Brain pericyte (primary cell): ENCODE data around the gene RSRC1.
A peak's percentile ranks its signal among the peaks of the same experiment; 100 is the strongest.
"Not testable (repeated sequence)": the region's sequence is repeated elsewhere in the genome, so short reads cannot be mapped to it uniquely, and the experiment has no call there.

Experiments
- DNase-seq: peaks from one replicate; pipeline ENCODE4 v3.0.0-alpha.2; 2012; ENCODE audit warnings: low read depth, low spot score

Gene RSRC1

DNA sequence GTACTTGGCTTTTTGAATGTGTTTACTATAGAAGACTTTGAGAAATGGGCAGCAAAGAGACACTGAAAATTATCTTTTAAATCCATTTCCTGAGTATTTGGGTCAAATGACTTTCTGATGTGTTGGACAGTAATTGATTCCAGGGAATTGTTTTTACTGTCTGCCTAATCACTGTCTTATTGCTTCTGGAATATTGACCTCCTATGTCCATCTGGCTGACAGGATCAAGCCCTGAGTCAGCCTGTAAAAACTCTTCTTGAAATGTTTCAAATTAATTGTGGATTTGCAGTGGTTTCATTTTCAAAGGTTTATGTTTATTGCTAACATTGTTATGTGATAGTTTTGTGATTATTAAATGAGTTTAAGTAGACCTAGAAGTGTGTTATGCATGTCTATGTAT, 410.5 kb downstream of the RSRC1 start:
- DNase-seq = no peak

DNA sequence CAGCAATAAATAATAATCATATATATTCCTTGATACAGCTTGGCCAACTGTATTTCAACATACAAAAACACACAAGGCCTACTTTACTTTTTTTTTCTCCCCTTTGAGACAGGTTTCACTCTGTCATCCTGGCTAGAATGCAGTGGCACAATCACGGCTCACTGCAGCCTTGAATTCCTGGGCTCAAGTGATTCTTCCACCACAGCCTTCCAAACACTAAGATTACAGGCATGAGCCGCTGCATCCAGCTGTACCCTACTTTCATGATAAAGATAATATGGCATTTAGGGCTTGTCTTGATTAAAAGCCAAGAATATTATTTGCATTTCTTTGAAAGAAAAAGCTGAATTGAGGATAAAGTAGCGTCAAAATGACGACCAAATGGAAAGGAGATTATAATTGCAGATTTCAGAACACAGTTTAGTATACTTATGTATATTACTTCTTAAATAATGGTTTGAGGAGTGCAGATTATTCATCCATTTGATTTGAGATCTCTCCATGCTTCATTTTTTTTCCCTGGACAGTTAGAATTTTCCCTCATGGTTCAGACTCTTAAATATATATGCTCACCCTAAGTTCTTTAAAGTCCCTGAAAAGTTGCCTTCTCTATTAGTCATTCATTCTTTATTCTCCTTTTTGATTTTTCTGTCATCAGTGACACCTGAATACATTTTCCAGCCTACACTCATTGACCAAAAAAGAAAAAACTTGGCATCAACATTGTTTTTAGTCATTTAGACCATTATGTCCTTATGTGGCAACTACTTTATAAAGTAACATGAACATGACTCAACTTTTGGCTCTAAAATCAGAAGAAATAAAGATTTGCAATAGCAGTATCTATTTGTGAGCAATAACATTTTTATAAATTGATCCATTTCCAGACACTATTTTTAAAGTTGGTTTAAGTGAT, 412.6 kb downstream of the RSRC1 start:
- DNase-seq = no peak

DNA sequence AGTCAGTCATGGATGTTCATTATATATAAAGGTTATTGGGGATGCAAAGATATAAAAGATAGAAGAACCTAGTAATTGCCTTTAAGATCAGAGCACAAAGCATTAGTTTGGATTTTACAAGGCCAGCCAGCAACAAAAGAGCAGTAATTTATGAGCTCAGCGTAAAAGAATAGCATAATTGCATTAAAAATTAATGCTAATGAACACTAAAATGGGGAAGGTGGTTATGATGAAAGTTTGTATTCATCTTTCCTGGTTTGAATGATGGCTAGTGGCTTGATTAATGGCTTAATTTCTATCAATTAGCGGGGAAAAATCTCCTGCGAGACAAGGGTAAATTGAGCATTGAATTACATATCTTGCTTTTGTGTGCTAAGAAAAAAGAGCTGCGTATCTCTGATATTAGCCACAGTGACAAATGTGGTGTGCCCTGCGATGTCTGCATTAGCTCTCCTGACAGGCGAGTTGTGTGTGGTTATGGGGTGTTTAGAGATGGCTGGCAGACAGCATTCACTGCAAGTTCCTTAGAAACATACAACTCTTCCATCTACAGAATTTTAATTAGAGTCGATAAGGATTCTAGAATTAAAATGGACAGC, 418.3 kb downstream of the RSRC1 start:
- no peak for DNase-seq

DNA sequence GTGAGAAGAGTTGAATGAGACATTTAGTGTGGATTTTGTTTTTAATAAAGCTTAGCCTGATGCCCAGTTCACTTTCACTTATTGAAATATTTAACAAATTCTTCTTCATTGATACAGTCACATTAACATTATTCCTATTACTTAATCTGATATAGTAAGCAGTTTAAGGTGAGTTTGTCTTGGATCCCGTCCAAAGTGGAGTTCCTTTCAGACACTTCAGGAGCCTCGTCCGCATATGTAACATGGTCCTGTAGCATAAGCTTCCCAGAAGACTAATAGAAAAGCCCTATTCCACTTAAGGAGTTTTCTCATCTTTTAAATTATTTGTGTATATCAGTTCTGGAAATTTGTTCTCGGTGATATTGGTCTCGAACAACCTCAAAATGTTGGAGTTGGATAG, 421.4 kb downstream of the RSRC1 start:
- no peak for DNase-seq

DNA sequence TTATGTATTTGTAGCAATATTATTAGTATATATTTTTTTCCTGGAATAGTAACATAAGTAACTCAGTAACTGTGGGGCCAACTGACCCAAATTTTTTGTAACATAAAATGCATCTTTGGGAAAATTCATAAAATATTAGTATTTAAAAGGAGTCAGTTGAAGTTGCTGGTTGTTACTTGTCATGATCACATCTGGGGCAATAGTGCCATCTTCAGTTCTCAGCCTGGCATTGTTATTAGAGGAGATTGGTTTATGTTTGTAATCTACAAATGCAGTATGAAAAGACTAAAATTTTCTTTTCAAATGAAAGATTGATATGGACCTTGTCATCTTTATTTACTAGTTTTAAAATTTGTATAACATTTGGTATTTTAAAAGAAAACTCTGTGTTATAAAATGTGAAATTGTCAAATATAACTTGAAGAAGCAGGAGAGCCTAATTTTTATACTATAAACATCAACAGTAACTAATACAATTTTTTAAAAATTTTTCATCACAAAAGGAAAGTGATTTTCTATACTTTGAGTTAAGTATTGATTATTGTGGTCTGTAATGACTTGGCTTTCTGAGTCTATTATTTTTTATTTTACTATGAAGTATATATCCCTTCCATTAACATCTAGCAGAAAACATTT, 422.3 kb downstream of the RSRC1 start:
- DNase-seq = no peak

DNA sequence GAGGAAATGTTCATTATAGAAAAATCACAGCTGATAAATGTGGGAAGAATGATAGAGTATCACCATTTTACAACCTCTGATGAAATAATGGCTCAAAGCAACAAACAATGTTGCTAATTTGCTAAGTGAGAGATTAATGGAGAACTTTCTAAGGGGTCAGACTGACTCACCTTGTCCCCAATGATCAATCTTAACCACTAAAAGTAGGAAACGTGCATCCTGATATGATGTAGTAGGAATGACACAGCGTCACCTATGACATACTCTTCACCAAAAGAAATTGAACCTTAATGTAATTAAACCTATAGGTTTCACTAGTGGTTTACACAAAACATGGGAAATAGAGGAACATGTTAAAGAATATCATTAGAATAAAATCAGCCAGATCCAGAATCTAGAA, 426.0 kb downstream of the RSRC1 start:
- no peak for DNase-seq

DNA sequence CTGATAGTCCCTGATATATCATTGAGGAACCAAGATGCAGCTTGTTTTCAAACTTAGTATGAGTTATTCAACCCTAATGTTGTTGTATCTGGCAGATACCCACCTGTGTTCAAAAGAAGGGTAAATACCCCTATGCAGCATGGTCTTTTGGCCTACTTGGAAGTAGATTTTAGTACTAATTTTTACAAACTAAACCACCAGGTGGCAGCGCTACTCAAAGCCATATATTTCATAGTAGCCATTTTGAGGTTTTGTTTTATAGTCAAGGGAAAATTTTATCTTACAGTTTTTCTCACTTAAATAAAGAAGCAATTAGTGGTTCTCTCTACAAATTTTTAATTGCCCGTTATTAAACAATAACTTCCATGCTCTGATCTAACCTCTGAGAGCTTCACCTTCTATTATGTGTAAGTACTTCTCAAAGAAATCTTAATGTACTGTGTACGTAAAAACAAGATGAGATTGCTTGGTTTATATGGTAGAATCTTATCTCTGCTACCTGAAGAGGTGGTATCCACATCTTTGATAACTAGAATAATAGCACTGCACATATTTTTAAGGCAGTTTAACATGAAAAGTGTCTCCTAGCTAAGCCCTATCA, 429.6 kb downstream of the RSRC1 start:
- no peak for DNase-seq

DNA sequence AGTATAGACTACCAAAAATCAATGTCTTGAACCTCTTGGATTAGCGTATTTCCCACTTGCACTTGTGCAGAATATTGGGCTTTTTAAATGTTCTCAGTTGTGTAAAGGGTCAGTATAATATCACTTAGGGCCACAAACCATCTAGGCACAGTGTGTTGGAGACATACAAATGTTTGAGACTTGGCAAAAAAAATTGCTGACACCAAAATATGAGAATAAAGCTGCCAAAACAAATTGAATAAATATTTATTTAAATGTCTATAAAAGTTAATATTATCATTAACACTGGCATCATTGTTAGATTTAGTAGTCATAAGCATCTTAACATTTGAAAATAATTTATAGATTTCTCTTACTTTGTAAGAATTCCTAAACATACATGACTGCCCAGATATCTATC, 430.2 kb downstream of the RSRC1 start:
- DNase-seq = no peak

DNA sequence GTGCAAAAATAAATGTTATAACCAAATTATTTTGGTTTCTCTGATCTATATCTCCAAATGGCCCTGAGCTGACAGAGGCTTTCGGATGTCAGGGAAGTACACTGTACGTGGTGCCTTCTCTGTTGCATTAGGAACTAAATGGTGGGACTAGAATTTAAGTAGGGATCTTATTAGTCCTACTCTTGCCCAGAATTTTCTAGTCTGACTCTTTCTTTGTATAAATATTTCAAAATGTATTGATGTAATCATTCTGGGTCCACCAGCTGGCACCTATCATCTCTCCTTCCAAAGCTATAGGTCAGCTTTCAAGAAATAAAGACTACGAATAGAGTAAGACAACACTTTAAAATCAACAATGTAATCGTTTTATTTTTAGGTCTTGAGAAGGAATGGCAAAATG, 438.8 kb downstream of the RSRC1 start:
- no peak for DNase-seq

DNA sequence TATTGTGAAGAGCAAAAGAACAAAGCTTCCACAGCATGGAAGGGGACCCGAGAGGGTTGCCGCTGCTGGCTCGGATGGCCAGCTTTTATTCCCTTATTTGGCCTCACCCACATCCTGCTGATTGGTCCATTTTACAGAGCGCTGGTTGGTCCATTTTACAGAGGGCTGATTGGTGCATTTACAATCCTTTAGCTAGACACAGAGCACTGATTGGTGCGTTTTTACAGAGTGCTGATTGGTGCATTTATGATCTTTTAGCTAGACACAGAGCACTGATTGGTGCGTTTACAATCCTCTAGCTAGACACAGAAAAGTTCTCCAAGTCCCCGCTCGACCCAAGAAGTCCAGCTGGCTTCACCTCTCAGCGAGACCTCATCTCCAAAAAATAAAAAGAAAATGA, 440.0 kb downstream of the RSRC1 start:
- DNase-seq = not testable (repeated sequence)

DNA sequence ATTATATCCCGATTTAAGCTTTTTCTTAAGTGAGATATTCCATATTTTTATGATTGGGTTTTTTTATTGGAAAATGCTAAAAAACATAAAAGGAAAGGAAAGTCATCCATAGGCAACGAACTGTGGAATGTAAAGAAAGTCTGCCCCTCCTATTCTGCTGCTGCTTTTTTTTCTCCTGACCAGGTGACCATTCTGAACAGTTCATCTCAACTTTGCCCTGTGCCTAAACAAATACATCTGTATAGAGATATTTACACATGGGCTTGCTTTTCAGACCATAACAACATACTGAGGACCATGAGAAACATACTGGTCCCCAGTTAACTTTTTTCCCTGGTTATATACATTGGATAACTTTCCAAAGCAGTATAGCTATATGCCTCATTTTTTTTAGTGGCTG, 442.2 kb downstream of the RSRC1 start:
- DNase-seq = no peak

DNA sequence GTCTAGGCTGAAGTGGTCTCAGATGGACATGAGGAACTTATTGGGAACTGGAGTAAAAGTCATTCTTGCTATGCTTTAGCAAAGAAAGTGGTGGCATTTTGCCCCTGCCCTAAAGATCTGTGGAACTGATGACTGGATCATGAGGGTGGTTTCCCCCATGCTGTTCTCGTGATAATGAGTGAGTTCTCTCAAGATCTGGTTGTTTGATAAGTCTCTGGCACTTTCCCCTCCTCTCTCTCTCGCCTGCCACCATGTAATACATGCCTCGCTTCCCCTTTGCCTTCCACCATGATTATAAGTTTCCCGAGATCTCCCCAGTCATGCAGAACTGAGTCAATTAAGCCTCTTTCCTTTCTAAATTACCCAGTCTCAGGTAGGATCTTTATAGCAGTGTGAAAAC, 449.6 kb downstream of the RSRC1 start:
- DNase-seq = no peak

DNA sequence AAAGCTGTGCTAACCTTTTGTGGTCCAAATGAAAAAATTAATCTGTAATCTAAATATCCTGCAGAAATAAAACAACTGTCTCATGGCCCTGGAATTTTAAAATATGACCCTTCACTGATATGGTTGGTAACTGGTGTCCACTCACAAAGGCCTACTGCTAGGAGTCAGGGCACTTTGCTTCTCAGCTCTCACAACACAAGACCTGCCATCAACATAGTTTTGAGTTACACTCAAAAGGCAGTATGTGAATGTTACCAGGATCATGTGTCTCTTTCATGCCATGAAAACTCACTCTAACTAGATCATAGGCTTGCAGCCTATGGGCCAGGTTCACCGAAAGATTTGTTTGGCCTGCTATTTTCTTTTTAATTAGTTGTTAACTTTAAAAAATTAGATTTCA, 451.1 kb downstream of the RSRC1 start:
- DNase-seq = no peak

DNA sequence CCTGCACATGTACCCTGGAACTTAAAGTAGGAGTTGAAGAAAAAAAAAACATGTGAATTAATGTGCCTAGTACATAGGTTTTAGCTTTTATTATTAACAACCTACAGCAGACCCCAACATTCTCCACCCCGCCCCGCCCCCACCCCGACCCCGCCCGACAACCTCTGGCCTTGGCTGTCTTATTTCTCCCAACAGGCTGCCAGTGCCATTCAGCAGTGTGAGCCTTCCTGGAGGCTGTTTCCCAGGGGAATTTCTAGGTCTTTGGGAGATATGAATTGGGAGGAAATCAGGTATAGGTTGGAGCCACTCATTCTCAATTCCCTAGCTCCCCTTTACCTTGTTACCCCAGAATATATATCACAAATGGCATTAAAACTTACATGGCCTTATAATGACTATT, 452.8 kb downstream of the RSRC1 start:
- DNase-seq = no peak

DNA sequence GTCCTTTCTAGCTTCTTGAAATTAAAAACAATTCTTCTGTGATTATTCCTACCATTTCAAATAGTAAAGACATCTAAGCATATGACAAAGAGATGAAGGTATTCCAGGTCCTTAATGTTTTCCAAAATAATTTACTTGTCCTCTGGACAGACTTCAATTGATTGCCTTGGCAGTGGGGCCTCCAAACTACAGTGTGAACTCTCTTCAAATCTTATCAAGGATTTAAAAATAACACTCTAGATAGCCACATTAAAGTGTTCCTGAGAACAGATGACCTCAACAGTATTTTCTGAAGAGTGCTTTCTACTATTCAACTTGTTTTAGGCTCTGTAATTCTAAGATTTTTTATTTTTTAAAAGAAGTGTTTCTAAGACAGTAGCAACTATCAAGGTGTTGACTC, 453.2 kb downstream of the RSRC1 start:
- no peak for DNase-seq

DNA sequence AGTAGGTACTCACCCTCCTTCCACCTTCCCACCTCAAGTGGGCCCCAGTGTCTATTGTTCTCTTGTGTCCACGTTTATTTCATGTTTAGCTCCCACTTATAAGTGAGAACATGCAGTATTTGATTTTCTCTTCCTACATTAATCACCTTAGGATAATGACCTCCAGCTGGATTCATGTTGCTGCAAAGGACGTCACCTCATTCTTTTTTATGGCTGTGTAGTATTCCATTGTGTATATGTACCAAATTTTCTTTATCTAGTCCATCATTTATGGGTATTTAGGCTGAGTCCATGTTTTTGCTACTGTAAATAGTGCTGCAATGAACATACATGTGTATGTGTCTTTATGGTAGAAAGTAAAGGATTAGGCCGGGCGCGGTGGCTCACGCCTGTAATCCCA, 455.2 kb downstream of the RSRC1 start:
- no peak for DNase-seq

DNA sequence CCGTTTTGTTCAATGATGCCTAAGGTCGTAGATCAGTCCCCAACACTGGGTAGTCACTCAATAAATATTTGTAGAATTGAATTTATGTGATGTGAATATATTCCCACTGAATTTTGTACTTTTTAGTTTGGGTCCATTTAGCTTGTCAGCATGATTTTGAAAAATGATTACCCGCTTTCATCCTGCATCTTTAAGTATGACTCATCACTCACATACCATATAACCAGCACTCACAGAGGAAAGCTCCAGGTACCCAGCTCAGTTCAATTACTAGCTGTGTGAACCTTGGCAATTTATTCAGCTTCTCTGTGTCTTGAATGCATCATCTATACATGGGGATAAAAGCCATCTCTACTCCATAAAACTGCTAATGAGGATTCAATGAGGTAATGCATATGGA, 458.9 kb downstream of the RSRC1 start:
- no peak for DNase-seq

DNA sequence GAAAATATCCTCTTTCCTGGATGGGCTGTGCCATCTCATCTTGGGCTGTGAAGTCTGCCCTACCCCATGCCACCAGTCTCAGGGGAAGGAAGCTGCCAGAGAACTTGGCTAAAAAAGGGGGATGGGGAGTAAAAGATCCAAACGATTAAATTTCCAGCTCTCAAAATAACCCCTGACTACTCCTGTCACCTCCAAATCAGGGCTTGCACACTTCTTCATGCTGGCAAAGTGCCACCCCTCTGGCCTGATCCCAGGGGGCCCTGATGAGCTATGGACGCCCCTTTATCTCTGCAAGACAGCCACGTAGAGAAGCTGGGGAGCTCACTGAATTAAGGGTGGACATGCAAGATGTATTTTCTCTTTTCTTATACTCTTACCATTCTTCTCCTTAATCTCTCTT, 459.9 kb downstream of the RSRC1 start:
- no peak for DNase-seq

DNA sequence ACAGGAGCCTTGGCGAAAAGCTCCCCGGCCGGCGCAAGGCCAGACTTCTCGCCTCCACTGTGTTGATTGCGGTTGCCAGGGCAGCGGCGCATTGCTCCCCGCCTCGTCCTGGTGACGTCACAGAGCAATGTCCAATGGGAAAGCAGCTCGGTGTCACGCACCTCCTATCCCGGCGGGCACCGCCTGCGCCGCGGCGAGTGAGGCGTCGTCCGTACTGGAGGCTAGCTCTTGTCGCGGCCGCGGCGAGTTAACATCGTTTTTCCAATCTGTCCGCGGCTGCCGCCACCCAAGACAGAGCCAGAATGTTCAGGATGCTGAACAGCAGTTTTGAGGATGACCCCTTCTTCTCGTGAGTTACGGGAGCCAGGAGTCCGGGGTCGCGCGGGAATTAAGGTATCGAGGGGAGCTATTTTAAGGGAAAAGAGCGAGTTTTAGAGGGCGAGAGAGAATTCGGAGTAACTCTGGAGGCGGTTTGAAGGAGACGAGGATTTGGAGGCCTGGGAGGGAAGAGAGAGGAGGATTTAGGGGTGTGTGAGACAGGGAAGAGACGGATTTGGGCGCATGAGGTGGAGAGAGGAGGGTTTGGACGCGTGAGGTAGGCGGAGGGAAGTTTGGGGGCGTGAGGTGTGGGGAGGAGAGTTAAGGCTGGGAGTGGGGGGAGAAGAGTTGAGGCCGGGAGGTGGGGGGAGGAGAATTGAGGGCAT, 461.3 kb downstream of the RSRC1 start, which contains the start of gene MLF1:
TSS of gene MLF1 (plus strand) at position 196 of the 704 bp plus-strand sequence. CDS start at position 303, 107 bp downstream.
- DNase-seq = peak; percentile 84

DNA sequence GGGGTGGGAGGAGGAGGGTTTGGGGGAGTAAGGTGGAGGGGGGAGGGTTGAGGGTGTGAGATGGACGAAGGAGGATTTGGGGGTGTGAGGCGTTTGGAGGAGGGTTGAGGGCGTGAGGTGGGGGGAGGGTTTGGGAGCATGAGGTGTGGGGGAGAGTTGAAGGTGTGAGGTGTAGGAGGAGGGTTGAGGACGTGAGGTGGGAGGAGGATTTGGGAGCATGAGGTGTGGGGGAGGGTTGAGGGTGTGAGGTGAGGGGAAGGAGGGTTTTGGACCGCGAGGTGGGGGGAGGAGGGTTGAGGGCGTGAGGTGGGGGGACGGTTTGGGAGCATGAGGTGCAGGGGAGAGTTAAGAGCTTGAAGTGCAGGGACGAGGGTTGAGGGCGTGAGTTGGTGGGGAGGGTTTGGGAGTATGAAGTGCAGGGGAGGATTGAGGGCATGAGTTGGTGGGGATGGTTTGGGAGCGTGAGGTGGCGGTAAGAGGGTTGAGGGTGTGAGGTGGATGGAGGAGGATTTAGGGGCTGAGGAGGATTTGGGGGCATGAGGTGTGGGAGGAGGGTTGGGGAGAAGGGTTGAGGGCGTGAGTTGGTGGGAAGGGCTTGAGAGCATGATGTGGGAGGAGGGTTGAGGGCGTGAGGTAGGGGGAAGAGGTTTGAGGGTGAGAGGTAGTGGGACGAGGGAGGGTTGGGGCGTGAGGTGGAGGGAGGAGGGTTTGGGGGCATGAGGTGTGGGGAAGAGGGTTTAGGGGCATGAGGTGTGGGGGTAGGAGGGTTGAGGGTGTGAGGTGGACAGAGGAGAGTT, 462.3 kb downstream of the RSRC1 start:
- DNase-seq = no peak

DNA sequence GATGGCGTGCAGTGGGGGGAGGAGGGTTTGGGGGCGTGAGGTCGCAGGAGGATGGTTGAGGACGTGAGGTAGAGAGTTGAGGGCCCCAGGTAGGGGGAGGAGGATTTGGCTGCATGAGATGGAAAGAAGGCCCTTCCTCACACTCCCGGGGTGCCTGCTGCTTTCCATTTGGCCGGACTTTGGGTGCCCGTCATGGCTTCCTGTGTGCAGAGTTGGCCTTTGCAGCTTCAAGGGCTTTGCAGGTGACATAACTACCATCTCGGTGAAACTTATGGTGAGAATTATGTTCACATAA, 462.8 kb downstream of the RSRC1 start:
- DNase-seq = no peak
